GM18907 (cell line): ENCODE results near the gene RIPOR1.

ENCODE experiments used
- ATAC-seq: cut with Tn5 transposase; IDR thresholded peaks from one replicate; pipeline ENCODE4 v1.9.1; 2021; ENCODE audit warnings: mild to moderate bottlenecking, moderate library complexity; ENCODE audit not compliant: unreplicated experiment

RIPOR1 gene

GRCh38 chr16:67549936-67550335, 21.3 kb downstream of the RIPOR1 start:
- ATAC-seq, result no peak

DNA sequence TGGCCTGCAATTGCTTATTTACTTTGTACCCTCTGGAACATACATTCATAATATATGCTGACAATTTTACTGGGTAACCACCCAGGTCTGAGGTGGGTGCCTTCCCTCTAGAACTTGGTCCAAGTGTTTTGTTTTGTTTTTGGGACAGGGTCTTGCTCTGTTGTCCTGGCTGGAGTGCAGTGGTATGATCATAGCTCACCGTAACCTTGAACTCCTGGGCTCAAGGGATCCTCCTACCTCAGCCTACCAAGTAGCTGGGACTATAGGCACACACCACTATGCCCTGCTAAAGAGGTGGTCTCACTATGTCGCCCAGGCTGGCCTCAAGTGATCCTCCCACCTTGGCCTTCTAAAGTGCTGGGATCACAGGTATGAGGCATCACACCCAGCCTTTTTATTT, 22.5 kb downstream of the RIPOR1 start:
- ATAC-seq, result no peak

- no peak for ATAC-seq
Observed at GRCh38 chr16:67551972-67552371, 23.3 kb downstream of the RIPOR1 start.

DNA sequence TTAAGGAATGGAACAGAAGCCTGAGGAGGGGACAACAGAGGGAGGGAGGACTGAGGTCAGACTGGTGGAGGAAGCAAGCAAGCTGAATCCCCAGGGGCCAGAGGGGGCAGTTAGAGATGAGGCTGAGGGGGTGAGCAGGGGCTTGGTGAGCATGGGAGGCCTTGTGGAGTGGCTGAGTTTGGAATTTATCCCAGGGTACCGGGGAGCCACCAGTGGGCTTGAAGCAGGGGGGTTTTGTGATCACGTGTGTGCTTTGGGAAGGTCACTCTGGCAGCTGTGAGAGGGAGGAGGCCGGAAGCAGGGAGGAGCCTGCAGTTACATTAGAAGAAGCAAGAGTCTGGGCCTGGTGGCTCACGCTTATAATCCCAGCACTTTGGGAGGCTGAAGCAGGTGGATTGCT, 23.8 kb downstream of the RIPOR1 start:
- ATAC-seq, result no peak

DNA sequence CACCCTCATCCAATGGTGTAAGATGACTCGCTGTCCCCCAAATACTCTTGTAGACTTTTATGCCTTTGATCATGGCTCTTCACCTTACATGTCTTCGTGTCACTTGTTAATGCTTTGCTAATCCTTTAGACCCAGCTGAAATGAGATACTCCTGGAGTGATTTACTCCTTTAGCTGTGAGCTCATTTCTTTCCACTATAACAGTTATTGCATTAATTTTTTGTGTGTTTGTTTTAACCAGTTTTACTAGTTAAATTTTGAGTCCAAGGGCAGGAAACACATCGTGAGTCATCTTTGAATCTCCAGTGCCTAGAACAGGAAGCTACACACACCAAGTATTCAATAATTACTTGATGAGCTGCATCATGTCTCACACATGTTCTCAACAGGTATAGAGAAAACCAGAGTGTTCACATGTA, 27.2 kb downstream of the RIPOR1 start:
- no peak for ATAC-seq

DNA sequence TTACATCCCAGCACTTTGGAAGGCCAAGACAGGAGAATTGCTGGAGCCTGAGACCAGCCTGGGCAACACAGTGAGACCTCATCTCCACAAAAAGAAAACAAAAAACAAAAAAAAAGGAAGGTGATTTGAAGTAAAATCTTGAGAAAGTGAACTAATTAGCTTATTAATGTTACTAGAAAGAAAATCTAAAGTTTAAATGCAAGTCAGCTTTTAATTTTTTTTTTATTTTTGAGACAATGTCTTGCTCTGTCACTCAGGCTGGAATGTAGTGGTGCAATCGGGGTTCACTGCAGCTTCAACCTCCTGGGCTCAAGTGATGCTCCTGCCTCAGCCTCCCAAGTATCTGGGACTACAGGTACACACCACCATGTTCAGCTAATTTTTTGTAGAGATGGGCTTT, 30.2 kb downstream of the RIPOR1 start:
- no peak for ATAC-seq

- ATAC-seq, result no peak
Observed at GRCh38 chr16:67560827-67561342, 32.3 kb downstream of the RIPOR1 start.

DNA sequence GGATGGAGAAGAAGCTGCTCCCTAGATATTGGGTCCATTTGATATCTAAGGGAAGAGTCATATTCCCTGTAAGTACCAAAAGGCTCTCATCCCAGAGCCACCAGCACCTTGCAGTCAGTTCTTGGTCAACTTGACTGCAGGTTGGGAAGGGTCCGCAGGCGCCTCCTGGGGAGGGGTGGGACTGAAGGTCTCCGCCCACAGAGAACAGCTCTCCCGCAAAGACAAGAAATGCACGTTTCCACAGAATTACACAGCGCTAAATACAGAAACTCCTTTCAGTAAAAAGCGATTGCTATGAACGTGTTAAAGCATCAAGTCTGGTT, 32.8 kb downstream of the RIPOR1 start:
- ATAC-seq, result no peak

DNA sequence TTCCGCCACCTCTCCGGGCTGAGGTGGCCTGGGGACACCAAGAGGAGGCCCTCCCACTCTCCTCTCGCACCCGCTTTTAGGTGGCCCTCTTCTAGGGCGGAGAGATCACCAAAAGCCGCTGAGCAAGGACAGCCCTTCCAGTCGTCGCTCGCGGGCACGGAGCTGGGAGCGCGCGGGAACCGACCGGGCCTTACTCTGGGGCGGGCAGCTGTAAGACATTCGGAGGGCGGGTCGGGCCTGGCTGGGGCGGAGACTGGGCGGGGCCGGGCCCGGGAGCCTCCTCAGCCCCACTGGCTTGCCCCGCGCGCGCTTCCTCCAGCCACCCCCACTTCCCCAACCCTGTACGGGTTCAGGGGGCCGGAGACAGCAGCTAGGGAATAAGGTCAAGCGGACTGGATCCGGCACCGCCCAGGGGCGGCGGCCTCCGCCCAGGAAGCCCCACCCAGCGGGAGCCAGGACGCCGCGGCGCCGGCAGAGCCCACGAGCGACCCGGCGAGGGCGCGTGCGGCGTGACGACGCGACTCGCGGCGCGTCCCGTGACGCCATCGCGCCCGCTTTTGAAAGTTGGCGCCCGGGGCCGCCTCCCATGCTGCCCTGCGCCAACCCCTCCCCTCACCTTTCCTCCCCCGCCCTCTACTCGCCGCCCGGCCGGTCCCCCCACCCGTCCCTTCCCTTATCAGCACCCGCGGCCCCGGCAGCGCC, 33.3 kb downstream of the RIPOR1 start:
- peak; percentile 83 for ATAC-seq

DNA sequence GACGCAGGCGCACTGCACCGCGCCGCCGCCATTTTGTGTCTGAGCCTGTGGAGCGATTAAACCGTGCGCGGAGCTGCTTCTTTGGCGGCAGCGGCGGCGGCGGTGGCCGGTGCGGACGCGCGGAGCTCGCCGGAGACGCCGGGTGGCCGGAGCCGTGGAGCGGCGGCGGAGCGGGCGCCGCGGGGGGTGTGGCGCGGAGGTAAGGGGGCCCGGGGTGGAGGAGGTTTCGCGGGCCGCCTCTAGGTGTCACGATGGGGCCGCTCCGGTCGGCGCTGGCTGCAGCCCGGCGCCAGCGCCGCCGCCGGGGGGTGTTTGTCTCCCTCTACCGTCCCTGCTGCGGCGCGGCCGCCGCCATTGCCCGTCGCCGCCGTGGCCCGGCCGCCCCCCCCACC, 33.9 kb downstream of the RIPOR1 start, which contains the start of gene CTCF:
CTCF (plus strand) TSS at position 1 of the 392 bp plus-strand sequence. CDS start 48,307 bp downstream, outside the sequence.
- ATAC-seq, result peak; percentile 53

DNA sequence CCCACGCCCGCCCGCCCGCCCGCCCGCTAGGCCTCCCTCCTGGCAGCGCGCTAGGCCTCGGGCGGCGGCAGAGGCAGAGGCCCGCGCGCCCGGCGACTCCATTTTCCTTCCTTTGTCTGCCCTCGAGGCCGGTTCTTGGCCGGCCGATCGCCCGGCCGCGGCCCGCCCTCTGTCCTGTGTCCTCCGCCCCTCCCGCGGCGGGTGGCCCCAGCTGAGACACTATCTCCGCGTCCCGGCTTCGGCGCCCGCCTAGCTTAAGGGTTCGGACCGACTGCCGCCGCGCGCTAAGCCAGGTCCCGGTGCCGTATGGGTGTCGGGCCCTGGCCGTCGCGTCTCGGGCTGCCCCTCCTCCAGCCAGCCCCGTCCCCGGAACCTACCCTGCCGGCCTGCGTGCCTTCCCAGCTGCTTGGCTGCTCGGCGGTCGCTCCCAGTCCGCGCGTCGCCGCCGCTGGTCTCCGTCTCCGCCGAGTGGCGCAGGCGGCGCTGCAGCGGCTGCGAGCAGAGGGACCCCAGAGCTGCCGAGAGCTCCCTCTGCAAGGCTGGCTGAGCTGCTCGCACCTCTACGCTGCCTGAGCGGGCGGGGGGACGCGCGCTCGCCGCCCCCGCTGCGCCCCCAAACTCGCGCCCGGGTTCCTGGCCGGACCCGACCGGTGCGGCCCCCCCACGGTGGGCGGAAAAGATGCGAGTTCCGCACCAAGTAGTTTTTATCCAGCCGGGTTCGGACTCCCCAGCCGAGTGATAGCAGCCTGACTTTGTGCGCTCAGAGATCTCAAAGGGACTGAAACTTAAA, 34.5 kb downstream of the RIPOR1 start:
- peak; percentile 17 for ATAC-seq

- no peak for ATAC-seq
Observed at GRCh38 chr16:67563708-67564468, 35.3 kb downstream of the RIPOR1 start.

GRCh38 chr16:67565470-67566100, 37.0 kb downstream of the RIPOR1 start:
- no peak for ATAC-seq

DNA sequence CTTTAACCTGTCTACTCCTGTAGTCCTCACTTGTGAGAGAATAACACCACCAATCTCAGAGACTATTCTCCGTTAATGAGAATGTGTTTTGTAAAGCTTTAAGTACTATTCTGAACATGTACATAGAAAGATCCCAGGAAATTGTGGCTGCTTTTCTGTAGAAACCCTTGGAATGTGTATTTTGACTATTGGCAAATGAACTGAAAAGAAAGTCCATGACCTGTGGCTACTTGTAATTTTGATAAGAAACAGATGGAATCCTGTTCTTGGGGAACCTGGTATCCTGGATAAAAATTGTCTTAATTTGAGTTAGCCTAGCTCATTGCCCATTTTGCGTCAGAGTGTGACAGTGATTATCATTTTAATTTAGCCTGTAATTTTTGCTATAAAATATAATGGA, 42.8 kb downstream of the RIPOR1 start:
- no peak for ATAC-seq

DNA sequence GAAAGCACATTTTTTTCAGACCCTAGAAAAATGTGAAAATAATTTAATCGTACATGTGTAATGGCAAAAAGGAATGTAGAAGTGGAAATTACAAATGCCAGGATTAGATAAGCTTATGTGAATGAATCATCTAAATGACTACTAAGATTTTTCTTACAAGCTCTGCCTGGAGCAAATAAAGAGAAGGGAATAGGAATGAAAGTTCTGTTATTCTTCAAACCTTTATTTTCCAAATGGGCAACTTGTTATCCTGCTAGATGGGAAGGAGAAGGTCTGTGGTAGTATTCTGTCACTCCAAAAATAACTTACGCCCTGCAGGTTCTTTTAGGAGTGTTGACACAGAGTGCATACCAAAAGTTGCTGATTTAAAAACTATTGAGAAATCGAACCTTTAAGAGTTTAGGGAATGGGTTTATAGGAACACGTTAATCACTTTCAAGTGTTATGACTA, 43.4 kb downstream of the RIPOR1 start:
- no peak for ATAC-seq

DNA sequence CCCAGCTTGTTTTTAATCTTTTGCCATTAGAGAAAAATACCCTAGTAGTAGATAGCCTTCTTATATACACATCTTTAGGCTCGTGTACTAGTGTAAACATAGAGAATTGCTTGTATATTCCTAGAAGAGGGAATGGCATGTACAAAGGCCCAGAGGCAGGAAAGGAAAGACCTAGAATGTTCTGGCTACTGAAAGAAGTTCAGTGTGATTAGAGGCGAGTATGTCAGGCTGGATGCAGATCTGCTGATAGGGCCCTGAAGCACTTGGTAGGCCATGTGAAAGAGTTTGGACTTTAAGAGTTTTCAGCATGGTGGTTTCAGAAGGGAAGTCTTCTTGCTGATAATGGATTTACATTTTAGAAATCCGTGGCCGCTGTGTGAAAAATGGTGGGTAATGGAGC, 51.1 kb downstream of the RIPOR1 start:
- no peak for ATAC-seq

DNA sequence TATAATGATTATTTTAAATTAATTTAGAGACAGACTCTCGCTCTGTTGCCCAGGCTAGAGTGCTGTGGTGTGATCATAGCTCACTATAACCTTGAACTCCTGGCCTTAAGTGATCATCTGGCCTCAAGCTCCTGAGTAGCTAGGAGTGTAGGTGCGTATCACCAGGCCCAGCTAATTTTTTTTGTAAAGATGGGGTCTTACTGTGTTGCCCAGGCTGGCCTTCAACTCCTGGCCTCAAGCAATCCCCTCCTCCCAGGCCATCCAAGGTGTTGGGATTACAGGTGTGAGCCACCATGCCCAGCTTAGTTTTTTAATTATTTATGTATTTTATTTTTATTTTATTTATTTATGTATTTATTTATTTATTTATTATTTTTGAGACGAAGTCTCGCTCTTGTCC, 51.6 kb downstream of the RIPOR1 start:
- no peak for ATAC-seq

DNA sequence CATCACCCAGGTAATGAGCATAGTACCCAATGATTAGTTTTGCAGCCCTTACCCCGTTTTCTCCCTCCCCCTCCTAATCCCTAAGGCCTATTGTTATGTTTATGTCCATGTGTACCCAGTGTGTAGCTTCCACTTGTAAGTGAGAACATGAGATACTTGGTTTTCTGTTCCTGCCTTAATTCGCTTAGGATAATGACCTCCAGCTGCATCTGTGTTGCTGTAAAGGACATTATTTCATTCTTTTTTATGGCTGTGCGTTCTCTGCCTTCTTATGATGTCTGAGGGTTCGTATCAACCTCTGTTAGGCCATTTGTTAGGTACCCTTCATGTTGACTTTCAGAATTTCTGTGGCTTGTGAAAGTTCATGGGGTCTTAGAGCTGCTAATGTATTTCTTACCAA, 64.7 kb downstream of the RIPOR1 start:
- no peak for ATAC-seq

DNA sequence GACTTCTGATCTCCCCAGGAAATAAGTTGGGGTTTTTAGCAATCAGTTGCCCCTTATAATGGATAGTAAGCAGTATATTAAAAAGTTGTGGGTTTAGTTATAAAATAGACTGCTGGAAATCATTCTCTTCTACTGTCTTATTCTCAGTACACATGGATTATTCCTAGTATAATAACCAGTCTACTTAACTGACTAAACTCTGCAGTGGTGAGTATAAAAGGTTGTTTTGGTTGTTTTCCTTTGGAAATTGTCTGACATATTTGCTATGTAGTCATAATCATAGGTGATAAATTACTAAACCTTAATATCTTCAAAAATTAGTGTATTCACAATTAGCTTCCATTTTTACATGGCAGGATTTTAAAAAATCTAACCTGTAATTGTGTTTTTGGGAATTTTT, 65.1 kb downstream of the RIPOR1 start:
- no peak for ATAC-seq

DNA sequence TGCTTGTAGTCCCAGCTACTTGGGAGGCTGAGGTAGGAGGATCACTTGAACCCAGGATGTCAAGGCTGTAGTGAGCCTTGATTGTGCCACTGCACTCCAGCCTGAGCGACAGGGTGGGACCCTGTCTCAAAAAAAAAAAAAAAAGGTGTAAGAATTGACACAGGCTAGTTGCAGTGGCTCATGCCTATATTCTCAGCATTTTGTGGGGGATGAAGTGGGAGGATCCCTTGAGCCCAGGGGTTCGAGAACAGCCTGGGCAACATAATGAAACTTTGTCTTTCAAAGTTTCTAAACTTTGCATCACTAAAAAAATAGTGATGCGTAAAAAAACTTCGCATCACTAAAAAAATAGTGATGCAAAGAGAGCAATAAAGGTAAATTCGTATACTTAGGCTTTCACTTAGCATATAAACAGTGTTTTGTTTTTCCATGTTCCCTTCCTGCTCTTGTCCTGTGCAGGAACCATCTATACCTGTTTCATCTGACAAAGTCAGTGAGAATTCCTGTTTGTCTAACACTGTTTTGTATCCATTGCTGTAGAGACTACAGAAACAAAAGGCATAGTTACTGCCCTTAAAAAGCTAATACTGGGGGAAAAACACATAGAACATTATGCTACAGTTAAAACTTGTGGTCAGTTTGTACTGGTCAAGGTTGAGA, 65.8 kb downstream of the RIPOR1 start:
- no peak for ATAC-seq
